Prostate gland (tissue), 2 donors: ENCODE data around the gene PHLDA3.

Experiments
- CTCF ChIP-seq, 4 experiments: fragments of 200-600 bp in 2 of 4; fragments of 450-650 bp in 2 of 4; sonication (generic) in 2 of 4; IDR thresholded peaks; 1 replicate in 3 of 4; 2 replicates in 1 of 4; pipeline ENCODE4 v1.5.1; 2016 to 2019; ENCODE audit warnings: antibody characterized with exemption in 4 of 4, mild to moderate bottlenecking in 2 of 4, moderate library complexity in 2 of 4
- POLR2A ChIP-seq: fragments of 450-650 bp; IDR thresholded peaks from one replicate; pipeline ENCODE4 v1.6.1; 2016; ENCODE audit warnings: antibody characterized with exemption, mild to moderate bottlenecking
- POLR2AphosphoS5 ChIP-seq: sonication (generic); formaldehyde crosslinking; IDR thresholded peaks from one replicate; pipeline ENCODE4 v1.6.1; 2017; ENCODE audit warnings: antibody characterized with exemption

GRCh38 chr1:201470581-201470980 lies 1.6 kb upstream of the PHLDA3 start:
- TF ChIP-seq POLR2AphosphoS5: no peak
- no peak for TF ChIP-seq CTCF (IDR thresholded peaks at IDR 0.05)
- no peak for TF ChIP-seq POLR2A
